Vagina (tissue), 2 donors: ENCODE results near the gene PHC2.

Source experiments
- POLR2A ChIP-seq, 2 donors: fragments of 450-650 bp; IDR thresholded peaks; one replicate each; pipeline ENCODE4 v1.6.1; 2017; ENCODE audit warnings: antibody characterized with exemption in 2 of 2, mild to moderate bottlenecking in 2 of 2, moderate library complexity in 2 of 2
- POLR2AphosphoS5 ChIP-seq, 2 donors: sonication (generic); formaldehyde crosslinking; IDR thresholded peaks; one replicate each; pipeline ENCODE4 v1.9.0; 2017; ENCODE audit warnings: antibody characterized with exemption in 2 of 2, mild to moderate bottlenecking in 2 of 2, low read depth in 1 of 2; ENCODE audit not compliant: insufficient read depth in 1 of 2
- TF ChIP-seq, protein P1 (sequence below), 3 experiments: fragments of 450-650 bp in 2 of 3; fragments of 200-600 bp in 1 of 3; sonication (generic) in 1 of 3; IDR thresholded peaks; one replicate each; pipeline ENCODE4 v1.5.1; 2017 to 2019; ENCODE audit warnings: antibody characterized with exemption in 3 of 3, mild to moderate bottlenecking in 2 of 3, moderate library complexity in 2 of 3

DNA sequence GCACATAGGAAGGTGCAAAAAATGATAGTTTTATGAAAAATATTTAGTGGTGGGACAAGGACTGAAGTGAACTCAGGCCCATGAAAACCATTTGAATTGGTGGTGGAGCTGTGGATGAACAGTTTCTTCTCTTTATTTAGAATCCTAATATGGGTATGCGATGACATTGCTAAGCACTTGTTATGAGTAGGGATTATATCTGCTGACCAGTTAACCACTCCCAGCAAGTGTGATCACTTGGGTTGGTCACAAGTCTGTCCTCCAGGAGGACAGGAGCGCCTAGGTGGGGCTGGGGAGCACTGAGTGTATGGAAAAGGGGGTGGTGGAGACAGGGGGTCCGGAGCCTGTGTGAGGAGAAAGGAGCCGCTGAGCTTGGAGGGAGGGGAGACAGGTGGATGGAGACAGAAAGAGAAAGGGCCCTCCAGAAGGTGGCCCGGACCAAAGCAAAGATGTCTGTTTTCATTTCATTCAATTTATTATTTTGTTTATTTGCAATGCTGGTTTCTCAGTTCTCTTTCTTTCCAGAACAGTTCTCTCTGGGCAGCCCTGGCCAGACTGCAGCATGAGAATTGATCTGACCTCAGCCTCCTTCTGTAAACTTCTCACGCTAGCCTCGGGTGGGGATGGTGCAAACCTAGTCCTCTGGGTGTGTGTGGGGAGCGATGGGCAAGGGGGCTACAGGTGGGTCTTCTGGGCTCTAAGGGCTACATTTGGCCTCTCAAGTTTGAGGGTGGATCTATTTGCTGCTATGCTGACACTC, 31.7 kb upstream of the PHC2 start:
- TF ChIP-seq, protein P1, sequence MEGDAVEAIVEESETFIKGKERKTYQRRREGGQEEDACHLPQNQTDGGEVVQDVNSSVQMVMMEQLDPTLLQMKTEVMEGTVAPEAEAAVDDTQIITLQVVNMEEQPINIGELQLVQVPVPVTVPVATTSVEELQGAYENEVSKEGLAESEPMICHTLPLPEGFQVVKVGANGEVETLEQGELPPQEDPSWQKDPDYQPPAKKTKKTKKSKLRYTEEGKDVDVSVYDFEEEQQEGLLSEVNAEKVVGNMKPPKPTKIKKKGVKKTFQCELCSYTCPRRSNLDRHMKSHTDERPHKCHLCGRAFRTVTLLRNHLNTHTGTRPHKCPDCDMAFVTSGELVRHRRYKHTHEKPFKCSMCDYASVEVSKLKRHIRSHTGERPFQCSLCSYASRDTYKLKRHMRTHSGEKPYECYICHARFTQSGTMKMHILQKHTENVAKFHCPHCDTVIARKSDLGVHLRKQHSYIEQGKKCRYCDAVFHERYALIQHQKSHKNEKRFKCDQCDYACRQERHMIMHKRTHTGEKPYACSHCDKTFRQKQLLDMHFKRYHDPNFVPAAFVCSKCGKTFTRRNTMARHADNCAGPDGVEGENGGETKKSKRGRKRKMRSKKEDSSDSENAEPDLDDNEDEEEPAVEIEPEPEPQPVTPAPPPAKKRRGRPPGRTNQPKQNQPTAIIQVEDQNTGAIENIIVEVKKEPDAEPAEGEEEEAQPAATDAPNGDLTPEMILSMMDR (IDR thresholded peaks at IDR 0.05) = no peak
- TF ChIP-seq POLR2A (IDR thresholded peaks at IDR 0.05) (no peak), POLR2AphosphoS5 (IDR thresholded peaks at IDR 0.05; ENCODE audit: insufficient read depth in 1 of 2, low read depth in 1 of 2) (no peak)
